ENCODE data around the gene XRCC5. TPM values are rescaled to one million over a fixed set of nuclear protein-coding genes. Genes with fewer than 3 reads are reported as not detected.

Gene XRCC5
- total and polyA plus RNA-seq, 2 donors (not counting 1 experiment from before 2014, with no cell fraction given): 152 to 278 TPM

GRCh38 chr2:216201692-216202306 lies 92.7 kb downstream of the XRCC5 start:
- H3K27ac ChIP-seq (ENCODE audit: insufficient read depth, low read length): no peak overlapping the region
- no peaks in the 10 kb centered on the region for H4K20me1 ChIP-seq (ENCODE audit: control insufficient read depth, extremely low read depth, insufficient read depth, low read length)
- no peak for TF ChIP-seq CTCF (conservative IDR thresholded peaks at IDR 0.05 in 1 of 2, IDR thresholded peaks at IDR 0.05 in 1 of 2; ENCODE audit: low read depth in 1 of 2, low read length in 2 of 2)
- no peak for TF ChIP-seq EZH2 (IDR thresholded peaks at IDR 0.05; ENCODE audit: low read length, missing control alignments)
- no peaks in the 10 kb centered on the region for H3K4me1 ChIP-seq (ENCODE audit: control insufficient read depth, extremely low read depth, insufficient read depth, low read length)
- H3K27me3 ChIP-seq (ENCODE audit: control insufficient read depth, insufficient read depth, low read length): no peaks in the 10 kb centered on the region
- no peak for DNase-seq (ENCODE audit: low read depth in 2 of 2)
- no peaks in the 10 kb centered on the region for H3K79me2 ChIP-seq (ENCODE audit: control insufficient read depth, insufficient read depth, low read length)
- no peaks in the 10 kb centered on the region for H3K9me3 ChIP-seq (ENCODE audit: control insufficient read depth, insufficient read depth, low read depth, low read length)
- no peak overlapping the region for H3K4me2 ChIP-seq (ENCODE audit: extremely low read depth, insufficient read depth, low read length)
- H3K4me3 ChIP-seq (replicated peaks in 1 of 4; ENCODE audit: control extremely low read depth in 1 of 4, insufficient read depth in 1 of 4, low read depth in 3 of 4, low read length in 4 of 4): no peak overlapping the region
- peaks cover 6% of the 10 kb centered on the region for H3K36me3 ChIP-seq (ENCODE audit: control insufficient read depth, insufficient read depth, low read length)
- no peak overlapping the region for H2AFZ ChIP-seq (ENCODE audit: low read length)
- no peak overlapping the region for H3K9ac ChIP-seq (ENCODE audit: insufficient read depth, low read length)

- no peaks in the 10 kb centered on the region for H3K9me3 ChIP-seq (ENCODE audit: control insufficient read depth, insufficient read depth, low read depth, low read length)
- no peaks in the 10 kb centered on the region for H3K4me1 ChIP-seq (ENCODE audit: control insufficient read depth, extremely low read depth, insufficient read depth, low read length)
- no peaks in the 10 kb centered on the region for H4K20me1 ChIP-seq (ENCODE audit: control insufficient read depth, extremely low read depth, insufficient read depth, low read length)
- DNase-seq (ENCODE audit: low read depth in 2 of 2): no peak
- no peak overlapping the region for H3K27ac ChIP-seq (ENCODE audit: insufficient read depth, low read length)
- no peak overlapping the region for H3K4me3 ChIP-seq (replicated peaks in 1 of 4; ENCODE audit: control extremely low read depth in 1 of 4, insufficient read depth in 1 of 4, low read depth in 3 of 4, low read length in 4 of 4)
- peaks cover 8% of the 10 kb centered on the region for H3K36me3 ChIP-seq (ENCODE audit: control insufficient read depth, insufficient read depth, low read length)
- H3K27me3 ChIP-seq (ENCODE audit: control insufficient read depth, insufficient read depth, low read length): no peaks in the 10 kb centered on the region
- H3K9ac ChIP-seq (ENCODE audit: insufficient read depth, low read length): no peak overlapping the region
- no peak overlapping the region for H2AFZ ChIP-seq (ENCODE audit: low read length)
- H3K79me2 ChIP-seq (ENCODE audit: control insufficient read depth, insufficient read depth, low read length): no peaks in the 10 kb centered on the region
- no peak overlapping the region for H3K4me2 ChIP-seq (ENCODE audit: extremely low read depth, insufficient read depth, low read length)
- TF ChIP-seq EZH2 (IDR thresholded peaks at IDR 0.05; ENCODE audit: low read length, missing control alignments): no peak
- no peak for TF ChIP-seq CTCF (conservative IDR thresholded peaks at IDR 0.05 in 1 of 2, IDR thresholded peaks at IDR 0.05 in 1 of 2; ENCODE audit: low read depth in 1 of 2, low read length in 2 of 2)
These were observed 93.6 kb downstream of the XRCC5 start for GRCh38 chr2:216202626-216203250.

GRCh38 chr2:216205486-216205885 lies 96.3 kb downstream of the XRCC5 start:
- H3K9me3 ChIP-seq (ENCODE audit: control insufficient read depth, insufficient read depth, low read depth, low read length): no peaks in the 10 kb centered on the region
- TF ChIP-seq EZH2 (IDR thresholded peaks at IDR 0.05; ENCODE audit: low read length, missing control alignments) (no peak), CTCF (conservative IDR thresholded peaks at IDR 0.05 in 1 of 2, IDR thresholded peaks at IDR 0.05 in 1 of 2; ENCODE audit: low read depth in 1 of 2, low read length in 2 of 2) (no peak)
- H3K27ac ChIP-seq (ENCODE audit: insufficient read depth, low read length): no peak overlapping the region
- H3K36me3 ChIP-seq (ENCODE audit: control insufficient read depth, insufficient read depth, low read length): peaks cover 10% of the 10 kb centered on the region
- no peak overlapping the region for H2AFZ ChIP-seq (ENCODE audit: low read length)
- no peaks in the 10 kb centered on the region for H3K27me3 ChIP-seq (ENCODE audit: control insufficient read depth, insufficient read depth, low read length)
- no peaks in the 10 kb centered on the region for H3K79me2 ChIP-seq (ENCODE audit: control insufficient read depth, insufficient read depth, low read length)
- no peaks in the 10 kb centered on the region for H4K20me1 ChIP-seq (ENCODE audit: control insufficient read depth, extremely low read depth, insufficient read depth, low read length)
- no peak overlapping the region for H3K4me2 ChIP-seq (ENCODE audit: extremely low read depth, insufficient read depth, low read length)
- no peaks in the 10 kb centered on the region for H3K4me1 ChIP-seq (ENCODE audit: control insufficient read depth, extremely low read depth, insufficient read depth, low read length)
- H3K4me3 ChIP-seq (replicated peaks in 1 of 4; ENCODE audit: control extremely low read depth in 1 of 4, insufficient read depth in 1 of 4, low read depth in 3 of 4, low read length in 4 of 4): no peak overlapping the region
- no peak for DNase-seq (ENCODE audit: low read depth in 2 of 2)
- no peak overlapping the region for H3K9ac ChIP-seq (ENCODE audit: insufficient read depth, low read length)
